Measurements from ENCODE around the gene SPAG7.

- TF ChIP-seq CTCF (IDR thresholded peaks at IDR 0.05) (no peak), POLR2A (IDR thresholded peaks at IDR 0.05) (no peak)
Observed at GRCh38 chr17:4999430-5000093, 31.9 kb upstream of the SPAG7 start.
